Brain microvascular endothelial cell (primary cell): ENCODE data around the gene SOX18.
"Not testable (repeated sequence)": the region's sequence is repeated elsewhere in the genome, so short reads cannot be mapped to it uniquely, and the experiment has no call there.

Experiments used
- DNase-seq: peaks from one replicate; pipeline ENCODE4 v3.0.0-alpha.2; 2020
- H3K27ac ChIP-seq: fragments of 250-450 bp; sonication (Bioruptor Pico); 2 replicates; pipeline ENCODE4 v1.5.1; 2020; ENCODE audit warnings: mild to moderate bottlenecking, moderate library complexity
- H3K27me3 ChIP-seq: fragments of 250-450 bp; sonication (Bioruptor Pico); replicated peaks from 2 replicates; pipeline ENCODE4 v1.5.1; 2020; ENCODE audit warnings: mild to moderate bottlenecking
- H3K36me3 ChIP-seq: fragments of 250-450 bp; sonication (Bioruptor Pico); replicated peaks from 2 replicates; pipeline ENCODE4 v1.5.1; 2020; ENCODE audit warnings: mild to moderate bottlenecking
- H3K4me3 ChIP-seq: 2 replicates; pipeline ENCODE4 v1.5.1; 2011; ENCODE audit warnings: low read depth, mild to moderate bottlenecking, control low read depth, low read length, moderate library complexity
- CTCF ChIP-seq: IDR thresholded peaks from 2 replicates; pipeline ENCODE4 v1.5.1; 2011; ENCODE audit warnings: low read depth, mild to moderate bottlenecking, moderate library complexity, low read length, control low read depth, inconsistent platforms; ENCODE audit errors: missing control alignments
- in situ Hi-C: cut with HindIII; loops from 2 replicates; pipeline ENCODE4 v1.10.0; 2017; ENCODE audit warnings: low sequenced_read_pairs, low pct_ligation_motif_present

Gene SOX18

GRCh38 chr20:64092258-64093012 lies 43.0 kb upstream of the SOX18 start:
- no peaks in the 10 kb centered on the region for H3K36me3 ChIP-seq
- H3K27me3 ChIP-seq: peaks cover 7% of the 10 kb centered on the region
- H3K4me3 ChIP-seq: no peak overlapping the region
- no peak for TF ChIP-seq CTCF
- H3K27ac ChIP-seq: no peak overlapping the region
- in situ Hi-C loops: no loop called here
- no peak for DNase-seq

- no peak overlapping the region for H3K27ac ChIP-seq
- in situ Hi-C loops: no loop called here
- no peak overlapping the region for H3K4me3 ChIP-seq
- H3K27me3 ChIP-seq: peaks cover 7% of the 10 kb centered on the region
- H3K36me3 ChIP-seq: no peaks in the 10 kb centered on the region
- no peak for DNase-seq
- no peak for TF ChIP-seq CTCF
Measured at GRCh38 chr20:64091770-64092169, 42.3 kb upstream of the SOX18 start.

- in situ Hi-C loops: no loop called here
- no peak for DNase-seq
- Histone ChIP-seq H3K27me3 (peaks cover 7% of the 10 kb centered on the region), H3K4me3 (no peak overlapping the region), H3K36me3 (no peaks in the 10 kb centered on the region), H3K27ac (no peak overlapping the region)
- no peak for TF ChIP-seq CTCF
Measured at GRCh38 chr20:64091340-64091739, 41.9 kb upstream of the SOX18 start.

- no peak overlapping the region for H3K4me3 ChIP-seq
- no peaks in the 10 kb centered on the region for H3K36me3 ChIP-seq
- no peak for TF ChIP-seq CTCF
- DNase-seq: no peak
- no peak overlapping the region for H3K27ac ChIP-seq
- peaks cover 19% of the 10 kb centered on the region for H3K27me3 ChIP-seq
- in situ Hi-C loops: no loop called here
Measured at GRCh38 chr20:64090165-64090564, 40.7 kb upstream of the SOX18 start.

GRCh38 chr20:64088586-64088985 lies 39.1 kb upstream of the SOX18 start:
- H3K27me3 ChIP-seq: peaks cover 34% of the 10 kb centered on the region
- DNase-seq, H3K4me3 ChIP-seq, H3K36me3 ChIP-seq, in situ Hi-C loops, H3K27ac ChIP-seq: not testable (repeated sequence)

- in situ Hi-C loops, H3K27ac ChIP-seq, H3K36me3 ChIP-seq, H3K4me3 ChIP-seq, DNase-seq: not testable (repeated sequence)
- peaks cover 34% of the 10 kb centered on the region for H3K27me3 ChIP-seq
Measured at GRCh38 chr20:64087226-64087825, 37.9 kb upstream of the SOX18 start.

- H3K27me3 ChIP-seq: peaks cover 34% of the 10 kb centered on the region
- no peak for DNase-seq
Measured at GRCh38 chr20:64086801-64087200, 37.4 kb upstream of the SOX18 start.

More at GRCh38 chr20:64086801-64087200, 37.4 kb upstream of the SOX18 start:
- in situ Hi-C loops: no loop called here
- H3K27ac ChIP-seq: no peak overlapping the region
- H3K36me3 ChIP-seq: no peaks in the 10 kb centered on the region
- no peak overlapping the region for H3K4me3 ChIP-seq
- no peak for TF ChIP-seq CTCF
